GM12878 (cell line): ENCODE results near the gene CCL7. TPM values are rescaled to one million over a fixed set of nuclear protein-coding genes. Genes with fewer than 3 reads are reported as not detected.

ENCODE experiments used
- ATAC-seq: fragments of 200-7000 bp; cut with Tn5 transposase; 3 replicates; pipeline ENCODE4 v1.9.1; 2020; ENCODE audit warnings: mild to moderate bottlenecking, moderate library complexity
- BruUV-seq: library from RNA; stranded (reverse); fragments of 400-500 nt; replicated peaks from 2 replicates; lab custom pipeline; 2021; lab: Mats Ljungman, UMichigan
- CTCF ChIA-PET: fragments of 300-600 bp; sonication (Branson Sonifier 250); formaldehyde crosslinking; extraction: SDS; loops from one replicate; lab custom pipeline; 2021; ENCODE audit warnings: inconsistent platforms; lab: Yijun Ruan, JAX
- POLR2A ChIA-PET: fragments of 350-600 bp; formaldehyde crosslinking; extraction: SDS; loops from one replicate; lab custom pipeline; 2021; ENCODE audit warnings: inconsistent platforms; lab: Charles Lee
- RAD21 ChIA-PET: fragments of 300-600 bp; sonication (Branson Sonifier 250); formaldehyde crosslinking; loops from one replicate; lab custom pipeline; 2023; ENCODE audit warnings: antibody characterized with exemption; ENCODE audit not compliant: unreplicated experiment; lab: Charles Lee
- SMC1A ChIA-PET: fragments of 300-600 bp; sonication (Branson Sonifier 250); formaldehyde crosslinking; loops from one replicate; lab custom pipeline; 2023; ENCODE audit not compliant: unreplicated experiment, uncharacterized antibody; lab: Charles Lee
- DNase-seq: peaks from one replicate; pipeline ENCODE4 v3.0.0-alpha.2; 2011; ENCODE audit warnings: low read depth, low spot score
- FAIRE-seq: peaks from 3 replicates; lab custom pipeline; 2011; peaks lifted over from hg19 to GRCh38; lab: Jason Lieb, UNC
- H2AFZ ChIP-seq: 2 replicates; pipeline ENCODE4 v1.6.0; 2011; ENCODE audit warnings: low read depth, low read length, control low read depth; ENCODE audit not compliant: control insufficient read depth
- H3K27ac ChIP-seq: 2 replicates; pipeline ENCODE4 v1.5.1; 2011; ENCODE audit warnings: control low read depth; ENCODE audit not compliant: control insufficient read depth, insufficient read depth
- H3K27me3 ChIP-seq, 2 experiments: replicated peaks in 1 of 2; 2 replicates each; pipeline versions ENCODE4 v1.6.0 to v1.6.1; 2011; ENCODE audit warnings: low read length in 1 of 2; ENCODE audit not compliant: control insufficient read depth in 2 of 2, insufficient read depth in 2 of 2
- H3K36me3 ChIP-seq, 2 experiments: 2 replicates each; pipeline ENCODE4 v1.5.1; 2011; ENCODE audit warnings: low read length in 1 of 2; ENCODE audit not compliant: control insufficient read depth in 2 of 2, insufficient read depth in 2 of 2
- H3K4me1 ChIP-seq: 2 replicates; pipeline ENCODE4 v1.6.1; 2011; ENCODE audit warnings: mild to moderate bottlenecking, low read length, moderate library complexity, mixed read lengths; ENCODE audit not compliant: control insufficient read depth, insufficient read depth
- H3K4me2 ChIP-seq: 2 replicates; pipeline ENCODE4 v1.6.0; 2011; ENCODE audit warnings: control low read depth; ENCODE audit not compliant: control insufficient read depth, insufficient read depth
- H3K4me3 ChIP-seq: fragments of 200-600 bp; sonication (generic); 2 replicates; pipeline ENCODE4 v1.5.1; 2016
- H3K79me2 ChIP-seq: 2 replicates; pipeline ENCODE4 v1.6.0; 2011; ENCODE audit warnings: low read length; ENCODE audit not compliant: control insufficient read depth, insufficient read depth
- H3K9ac ChIP-seq: 2 replicates; pipeline ENCODE4 v1.8.0; 2011; ENCODE audit warnings: low read length, control low read depth, mixed read lengths; ENCODE audit not compliant: control insufficient read depth, insufficient read depth
- H3K9me3 ChIP-seq: replicated peaks from 3 replicates; pipeline ENCODE4 v1.5.1; 2011; ENCODE audit warnings: mild to moderate bottlenecking, low read length; ENCODE audit not compliant: control insufficient read depth, insufficient read depth
- H4K20me1 ChIP-seq: 2 replicates; pipeline ENCODE4 v1.6.0; 2011; ENCODE audit not compliant: control insufficient read depth, insufficient read depth
- SPI1 ChIP-seq: IDR thresholded peaks from 2 replicates; pipeline ENCODE4 v1.6.1; 2011; ENCODE audit warnings: low read depth, mild to moderate bottlenecking, low read length, moderate library complexity, borderline replicate concordance; ENCODE audit not compliant: insufficient read depth
- WGBS: methylation state at CpG from one replicate; pipeline ENCODE4 v1.1.6; 2016; ENCODE audit warnings: low lambda C conversion rate; ENCODE audit not compliant: insufficient replicate concordance, insufficient coverage; ENCODE audit errors: missing lambda C conversion rate; 5-methylcytosine and 5-hydroxymethylcytosine counted together
- in situ Hi-C: fragments of 300-500 bp; cut with MboI; formaldehyde crosslinking; loops from 9 replicates; pipeline ENCODE4 v1.14.3; 2018; ENCODE audit warnings: mixed read lengths
- intact Hi-C: fragments of 100-400 bp; cut with micrococcal nuclease; formaldehyde crosslinking; loops from one replicate; pipeline ENCODE4 v1.14.2; 2022; ENCODE audit not compliant: unreplicated experiment
- polyA plus RNA-seq, 11 experiments: library from polyadenylated mRNA; depleted of rRNA in 4 of 11; unstranded in 6 of 11; stranded (reverse) in 5 of 11; fragments of >200 nt; fragmentation: Nextera tagmentation in 4 of 11; fragmentation: Illumina TruSeq in 1 of 11; extraction: Ambion mirVana in 4 of 11; extraction: Trizol in 1 of 11; gene quantifications; 1 replicate in 1 of 11; 2 replicates in 10 of 11; pipeline versions ENCODE4 v1.2.1 to v1.2.3, GENCODE V29; 2011 to 2016; ENCODE audit warnings: inconsistent platforms in 2 of 11, missing spikeins in 2 of 11, low read depth in 1 of 11
- total RNA-seq, 4 experiments: library from RNA; depleted of rRNA in 3 of 4; stranded (reverse); fragments of >200 nt in 3 of 4; fragmentation: Illumina TruSeq in 1 of 4; extraction: Trizol in 1 of 4; gene quantifications; 2 replicates each; pipeline versions ENCODE4 v1.2.1 to v1.2.3, GENCODE V29; 2013 to 2021
- TF ChIP-seq, protein P1 (sequence below): fragments of 450-650 bp; conservative IDR thresholded peaks from 2 replicates; pipeline ENCODE4 v1.6.1; 2017; ENCODE audit warnings: mild to moderate bottlenecking, moderate library complexity
- TF ChIP-seq, protein P2 (sequence below): fragments of 450-650 bp; IDR thresholded peaks from 2 replicates; pipeline ENCODE4 v1.6.1; 2017; ENCODE audit warnings: mild to moderate bottlenecking, moderate library complexity

Gene CCL7
- total and polyA plus RNA-seq, 10 of the 15 experiments (the other 5 are each of a cell fraction or from before 2014, with no cell fraction given) = not detected

DNA sequence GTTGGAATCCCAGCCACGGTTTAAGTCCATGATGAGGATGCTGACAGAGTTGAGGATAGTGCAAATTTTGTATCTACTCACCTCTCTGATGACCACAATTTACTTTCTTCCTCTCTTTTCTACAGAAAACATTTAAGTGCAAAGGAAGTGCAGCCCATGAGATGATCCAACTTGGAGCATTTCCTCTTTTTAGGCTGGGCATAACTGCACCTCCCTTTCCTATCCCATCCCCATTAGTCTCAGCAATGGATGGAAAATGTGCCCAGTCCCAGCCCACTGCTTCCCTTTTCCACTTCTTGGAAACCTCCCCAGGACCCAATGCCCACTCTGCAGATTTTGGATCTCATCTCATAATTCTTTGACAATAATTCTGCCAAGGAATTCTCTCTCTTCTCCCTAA, 32.6 kb downstream of the CCL7 start:
- H2AFZ ChIP-seq = no peak overlapping the region
- no peaks in the 10 kb centered on the region for H3K9me3 ChIP-seq
- in situ Hi-C loops (no loop called here), intact Hi-C loops (no loop called here)
- ChIA-PET RAD21 (no interaction called here), CTCF (interaction anchor here (0.6 kb wide), 1 partner anchor 15 kb away, joined by 3 read pairs; no protein-coding TSS in a partner anchor), SMC1A (interaction anchor here (0.9 kb wide), 1 partner anchor 14 kb away, joined by 3 read pairs; no protein-coding TSS in a partner anchor), POLR2A (no interaction called here)
- no peak overlapping the region for H3K27ac ChIP-seq
- H3K9ac ChIP-seq = no peak overlapping the region
- H3K27me3 ChIP-seq = peaks cover 0 to 4% of the 10 kb centered on the region in 2 experiments; a peak in 3 of 4 replicates
- no peak overlapping the region for H3K4me2 ChIP-seq
- peak; percentile 11; the same call in 1 of the 2 replicates for TF ChIP-seq SPI1
- TF ChIP-seq, protein P1, sequence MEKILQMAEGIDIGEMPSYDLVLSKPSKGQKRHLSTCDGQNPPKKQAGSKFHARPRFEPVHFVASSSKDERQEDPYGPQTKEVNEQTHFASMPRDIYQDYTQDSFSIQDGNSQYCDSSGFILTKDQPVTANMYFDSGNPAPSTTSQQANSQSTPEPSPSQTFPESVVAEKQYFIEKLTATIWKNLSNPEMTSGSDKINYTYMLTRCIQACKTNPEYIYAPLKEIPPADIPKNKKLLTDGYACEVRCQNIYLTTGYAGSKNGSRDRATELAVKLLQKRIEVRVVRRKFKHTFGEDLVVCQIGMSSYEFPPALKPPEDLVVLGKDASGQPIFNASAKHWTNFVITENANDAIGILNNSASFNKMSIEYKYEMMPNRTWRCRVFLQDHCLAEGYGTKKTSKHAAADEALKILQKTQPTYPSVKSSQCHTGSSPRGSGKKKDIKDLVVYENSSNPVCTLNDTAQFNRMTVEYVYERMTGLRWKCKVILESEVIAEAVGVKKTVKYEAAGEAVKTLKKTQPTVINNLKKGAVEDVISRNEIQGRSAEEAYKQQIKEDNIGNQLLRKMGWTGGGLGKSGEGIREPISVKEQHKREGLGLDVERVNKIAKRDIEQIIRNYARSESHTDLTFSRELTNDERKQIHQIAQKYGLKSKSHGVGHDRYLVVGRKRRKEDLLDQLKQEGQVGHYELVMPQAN = no peak
- TF ChIP-seq, protein P2, sequence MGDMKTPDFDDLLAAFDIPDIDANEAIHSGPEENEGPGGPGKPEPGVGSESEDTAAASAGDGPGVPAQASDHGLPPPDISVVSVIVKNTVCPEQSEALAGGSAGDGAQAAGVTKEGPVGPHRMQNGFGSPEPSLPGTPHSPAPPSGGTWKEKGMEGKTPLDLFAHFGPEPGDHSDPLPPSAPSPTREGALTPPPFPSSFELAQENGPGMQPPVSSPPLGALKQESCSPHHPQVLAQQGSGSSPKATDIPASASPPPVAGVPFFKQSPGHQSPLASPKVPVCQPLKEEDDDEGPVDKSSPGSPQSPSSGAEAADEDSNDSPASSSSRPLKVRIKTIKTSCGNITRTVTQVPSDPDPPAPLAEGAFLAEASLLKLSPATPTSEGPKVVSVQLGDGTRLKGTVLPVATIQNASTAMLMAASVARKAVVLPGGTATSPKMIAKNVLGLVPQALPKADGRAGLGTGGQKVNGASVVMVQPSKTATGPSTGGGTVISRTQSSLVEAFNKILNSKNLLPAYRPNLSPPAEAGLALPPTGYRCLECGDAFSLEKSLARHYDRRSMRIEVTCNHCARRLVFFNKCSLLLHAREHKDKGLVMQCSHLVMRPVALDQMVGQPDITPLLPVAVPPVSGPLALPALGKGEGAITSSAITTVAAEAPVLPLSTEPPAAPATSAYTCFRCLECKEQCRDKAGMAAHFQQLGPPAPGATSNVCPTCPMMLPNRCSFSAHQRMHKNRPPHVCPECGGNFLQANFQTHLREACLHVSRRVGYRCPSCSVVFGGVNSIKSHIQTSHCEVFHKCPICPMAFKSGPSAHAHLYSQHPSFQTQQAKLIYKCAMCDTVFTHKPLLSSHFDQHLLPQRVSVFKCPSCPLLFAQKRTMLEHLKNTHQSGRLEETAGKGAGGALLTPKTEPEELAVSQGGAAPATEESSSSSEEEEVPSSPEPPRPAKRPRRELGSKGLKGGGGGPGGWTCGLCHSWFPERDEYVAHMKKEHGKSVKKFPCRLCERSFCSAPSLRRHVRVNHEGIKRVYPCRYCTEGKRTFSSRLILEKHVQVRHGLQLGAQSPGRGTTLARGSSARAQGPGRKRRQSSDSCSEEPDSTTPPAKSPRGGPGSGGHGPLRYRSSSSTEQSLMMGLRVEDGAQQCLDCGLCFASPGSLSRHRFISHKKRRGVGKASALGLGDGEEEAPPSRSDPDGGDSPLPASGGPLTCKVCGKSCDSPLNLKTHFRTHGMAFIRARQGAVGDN = no peak
- DNase-seq (no peak), ATAC-seq (no peak), FAIRE-seq (no peak)
- no peaks in the 10 kb centered on the region; the same call in 1 of the 2 replicates for H3K4me1 ChIP-seq
- 4% methylated on average over 1 of the region's 1 CpG for WGBS
- H3K36me3 ChIP-seq = no peaks in the 10 kb centered on the region
- no peaks in the 10 kb centered on the region for H3K79me2 ChIP-seq
- BruUV-seq = no TSS peak
- no peaks in the 10 kb centered on the region for H4K20me1 ChIP-seq
- no peak overlapping the region for H3K4me3 ChIP-seq
